Neural cell (in vitro differentiated cells): ENCODE results near the gene EDA2R.

Source experiments
- CTCF ChIP-seq: fragments of 450-650 bp; IDR thresholded peaks from 2 replicates; pipeline ENCODE4 v1.5.1; 2014; ENCODE audit warnings: antibody characterized with exemption, mild to moderate bottlenecking, moderate library complexity; ENCODE audit not compliant: poor library complexity, severe bottlenecking
- EP300 ChIP-seq: fragments of 450-650 bp; conservative IDR thresholded peaks from 2 replicates; pipeline ENCODE4 v1.6.1; 2014; ENCODE audit warnings: antibody characterized with exemption, mild to moderate bottlenecking, moderate library complexity; ENCODE audit not compliant: poor library complexity, severe bottlenecking
- MXI1 ChIP-seq: fragments of 450-650 bp; conservative IDR thresholded peaks from 2 replicates; pipeline ENCODE4 v1.6.1; 2014; ENCODE audit warnings: antibody characterized with exemption, mild to moderate bottlenecking; ENCODE audit not compliant: poor library complexity, severe bottlenecking
- POLR2AphosphoS5 ChIP-seq: IDR thresholded peaks from 2 replicates; pipeline ENCODE4 v1.6.1; 2012
- RAD21 ChIP-seq: fragments of 450-650 bp; conservative IDR thresholded peaks from 2 replicates; pipeline ENCODE4 v1.6.1; 2014; ENCODE audit warnings: antibody characterized with exemption, mild to moderate bottlenecking, moderate library complexity
- REST ChIP-seq: IDR thresholded peaks from 2 replicates; pipeline ENCODE4 v1.6.1; 2012; ENCODE audit warnings: borderline replicate concordance
- SMC3 ChIP-seq: fragments of 450-650 bp; conservative IDR thresholded peaks from 2 replicates; pipeline ENCODE4 v1.6.1; 2014; ENCODE audit warnings: antibody characterized with exemption, mild to moderate bottlenecking, moderate library complexity; ENCODE audit not compliant: poor library complexity

GRCh38 chrX:66676990-66677389 lies 38.1 kb upstream of the EDA2R start:
- no peak for TF ChIP-seq CTCF
- no peak for TF ChIP-seq REST
- no peak for TF ChIP-seq RAD21
- TF ChIP-seq POLR2AphosphoS5 = no peak
- TF ChIP-seq SMC3 = no peak
- TF ChIP-seq EP300 = no peak
- TF ChIP-seq MXI1 = no peak
